ENCODE measurements around the gene FCER1G.

Gene FCER1G

GRCh38 chr1:161172349-161172748 lies 42.7 kb upstream of the FCER1G start:
- no CpG with 5 or more reads among the region's 1 CpG for WGBS (ENCODE audit: insufficient coverage)
- POLR2A ChIA-PET = no interaction called here
- H3K27ac ChIP-seq (ENCODE audit: insufficient read depth in 1 of 2, low read depth in 1 of 2, low read length in 2 of 2, poor library complexity in 1 of 2, severe bottlenecking in 2 of 2) = no peak overlapping the region
- peaks cover 18 to 67% (median 56%) of the 10 kb centered on the region in 4 experiments for H3K36me3 ChIP-seq (ENCODE audit: control insufficient read depth in 4 of 4, insufficient read depth in 4 of 4, low read length in 3 of 4)
- no peak for DNase-seq
- CTCF ChIA-PET = interaction anchor here (1.2 to 2.7 kb wide), 3 partner anchors 10 to 29 kb away, joined by 3 to 12 read pairs (median 6); no protein-coding TSS in a partner anchor
- no peak overlapping the region for H3K4me3 ChIP-seq (ENCODE audit: control insufficient read depth in 1 of 7, extremely low read depth in 1 of 7, insufficient read depth in 4 of 7, low read depth in 2 of 7, low read length in 6 of 7)
- H3K4me1 ChIP-seq (ENCODE audit: control extremely low read depth in 1 of 4, control insufficient read depth in 4 of 4, insufficient read depth in 4 of 4, low read length in 3 of 4) = peaks cover 0 to 11% (median 10%) of the 10 kb centered on the region in 4 experiments
- no peaks in the 10 kb centered on the region for H3K27me3 ChIP-seq (replicated peaks in 2 of 5; ENCODE audit: control insufficient read depth in 4 of 5, insufficient read depth in 5 of 5, low read length in 4 of 5)
- no peaks in the 10 kb centered on the region for H3K9me3 ChIP-seq (ENCODE audit: control extremely low read depth in 1 of 5, control insufficient read depth in 4 of 5, insufficient read depth in 2 of 5, low read depth in 1 of 5, low read length in 4 of 5)

DNA sequence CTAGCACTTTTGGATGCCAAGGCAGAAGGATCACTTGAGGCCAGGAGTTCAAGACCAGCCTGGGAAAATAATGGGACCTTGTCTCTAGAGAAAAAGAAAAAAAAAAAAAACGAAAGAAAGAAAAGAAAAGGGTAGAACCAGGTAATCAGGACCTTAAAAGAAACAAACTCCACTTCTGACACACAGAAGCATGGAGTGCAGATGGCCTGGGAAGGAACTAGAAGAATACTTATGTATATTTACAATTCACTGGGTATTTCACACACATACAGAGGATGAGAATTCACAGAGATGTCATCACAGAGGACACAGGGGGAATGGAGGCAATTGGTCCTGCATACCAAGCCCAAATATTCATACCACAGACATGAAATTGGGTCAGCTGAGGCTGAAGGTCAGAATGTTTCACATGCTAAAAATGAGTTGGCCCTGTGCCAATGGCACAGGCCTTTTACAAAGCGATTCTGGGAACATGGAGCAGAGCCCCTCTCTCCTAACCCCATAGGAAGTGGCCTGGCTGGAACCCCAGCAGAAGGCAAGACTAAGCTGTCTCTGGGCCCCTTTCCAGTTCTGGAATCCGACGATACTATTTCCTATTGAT lies 42.2 kb upstream of the FCER1G start:
- 79% methylated on average over 2 of the region's 4 CpGs for WGBS (ENCODE audit: insufficient coverage)
- ChIA-PET POLR2A (no interaction called here), CTCF (interaction anchor here (1.2 to 2.7 kb wide), 2 partner anchors 11 to 29 kb away, joined by 3 to 12 read pairs; no protein-coding TSS in a partner anchor)
- peak overlapping the region in 1 of 2 experiments; percentile 40 for H3K27ac ChIP-seq (ENCODE audit: insufficient read depth in 1 of 2, low read depth in 1 of 2, low read length in 2 of 2, poor library complexity in 1 of 2, severe bottlenecking in 2 of 2)
- no peak overlapping the region for H3K4me3 ChIP-seq (ENCODE audit: control insufficient read depth in 1 of 7, extremely low read depth in 1 of 7, insufficient read depth in 4 of 7, low read depth in 2 of 7, low read length in 6 of 7)
- peaks cover 18 to 67% (median 56%) of the 10 kb centered on the region in 4 experiments for H3K36me3 ChIP-seq (ENCODE audit: control insufficient read depth in 4 of 4, insufficient read depth in 4 of 4, low read length in 3 of 4)
- H3K27me3 ChIP-seq (replicated peaks in 2 of 5; ENCODE audit: control insufficient read depth in 4 of 5, insufficient read depth in 5 of 5, low read length in 4 of 5) = no peaks in the 10 kb centered on the region
- no peak for DNase-seq
- H3K9me3 ChIP-seq (ENCODE audit: control extremely low read depth in 1 of 5, control insufficient read depth in 4 of 5, insufficient read depth in 2 of 5, low read depth in 1 of 5, low read length in 4 of 5) = no peaks in the 10 kb centered on the region
- H3K4me1 ChIP-seq (ENCODE audit: control extremely low read depth in 1 of 4, control insufficient read depth in 4 of 4, insufficient read depth in 4 of 4, low read length in 3 of 4) = peaks cover 0 to 15% (median 15%) of the 10 kb centered on the region in 4 experiments

DNA sequence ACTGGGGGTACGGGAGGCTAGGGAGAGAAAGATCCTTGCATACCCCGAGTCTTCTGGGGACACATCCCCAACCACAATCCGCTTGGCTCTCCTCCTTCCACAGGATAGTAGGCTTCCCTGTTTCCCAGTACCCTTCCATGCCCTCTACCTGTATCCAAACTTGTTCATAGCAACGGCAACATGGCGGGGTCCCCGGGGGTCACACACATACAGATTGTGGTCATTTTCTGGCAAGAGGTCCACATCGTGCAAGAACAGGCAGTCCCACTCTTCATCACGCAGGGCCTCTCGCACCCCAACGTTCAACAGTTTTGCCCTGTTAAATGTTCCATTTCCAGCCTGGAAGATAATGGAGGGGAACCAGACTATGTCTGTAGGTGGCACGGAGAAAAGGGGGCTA lies 41.4 kb upstream of the FCER1G start:
- ChIA-PET POLR2A (no interaction called here), CTCF (interaction anchor here (4.1 kb wide), 1 partner anchor 8 kb away, joined by 45 read pairs; the partner anchor contains the start of gene PPOX)
- H3K36me3 ChIP-seq (ENCODE audit: control insufficient read depth in 4 of 4, insufficient read depth in 4 of 4, low read length in 3 of 4) = peaks cover 18 to 63% (median 54%) of the 10 kb centered on the region in 4 experiments
- no peak overlapping the region for H3K27ac ChIP-seq (ENCODE audit: insufficient read depth in 1 of 2, low read depth in 1 of 2, low read length in 2 of 2, poor library complexity in 1 of 2, severe bottlenecking in 2 of 2)
- no peaks in the 10 kb centered on the region for H3K27me3 ChIP-seq (replicated peaks in 2 of 5; ENCODE audit: control insufficient read depth in 4 of 5, insufficient read depth in 5 of 5, low read length in 4 of 5)
- WGBS (ENCODE audit: insufficient coverage) = 96% methylated on average over 10 of the region's 11 CpGs
- H3K4me1 ChIP-seq (ENCODE audit: control extremely low read depth in 1 of 4, control insufficient read depth in 4 of 4, insufficient read depth in 4 of 4, low read length in 3 of 4) = peaks cover 0 to 20% (median 17%) of the 10 kb centered on the region in 4 experiments
- no peak for DNase-seq
- H3K9me3 ChIP-seq (ENCODE audit: control extremely low read depth in 1 of 5, control insufficient read depth in 4 of 5, insufficient read depth in 2 of 5, low read depth in 1 of 5, low read length in 4 of 5) = no peaks in the 10 kb centered on the region
- H3K4me3 ChIP-seq (ENCODE audit: control insufficient read depth in 1 of 7, extremely low read depth in 1 of 7, insufficient read depth in 4 of 7, low read depth in 2 of 7, low read length in 6 of 7) = no peak overlapping the region

GRCh38 chr1:161174911-161175310 lies 40.2 kb upstream of the FCER1G start:
- 100% methylated on average over 6 of the region's 11 CpGs for WGBS (ENCODE audit: insufficient coverage)
- no peak overlapping the region for H3K27ac ChIP-seq (ENCODE audit: insufficient read depth in 1 of 2, low read depth in 1 of 2, low read length in 2 of 2, poor library complexity in 1 of 2, severe bottlenecking in 2 of 2)
- H3K36me3 ChIP-seq (ENCODE audit: control insufficient read depth in 4 of 4, insufficient read depth in 4 of 4, low read length in 3 of 4) = peaks cover 13 to 56% (median 45%) of the 10 kb centered on the region in 4 experiments

DNA sequence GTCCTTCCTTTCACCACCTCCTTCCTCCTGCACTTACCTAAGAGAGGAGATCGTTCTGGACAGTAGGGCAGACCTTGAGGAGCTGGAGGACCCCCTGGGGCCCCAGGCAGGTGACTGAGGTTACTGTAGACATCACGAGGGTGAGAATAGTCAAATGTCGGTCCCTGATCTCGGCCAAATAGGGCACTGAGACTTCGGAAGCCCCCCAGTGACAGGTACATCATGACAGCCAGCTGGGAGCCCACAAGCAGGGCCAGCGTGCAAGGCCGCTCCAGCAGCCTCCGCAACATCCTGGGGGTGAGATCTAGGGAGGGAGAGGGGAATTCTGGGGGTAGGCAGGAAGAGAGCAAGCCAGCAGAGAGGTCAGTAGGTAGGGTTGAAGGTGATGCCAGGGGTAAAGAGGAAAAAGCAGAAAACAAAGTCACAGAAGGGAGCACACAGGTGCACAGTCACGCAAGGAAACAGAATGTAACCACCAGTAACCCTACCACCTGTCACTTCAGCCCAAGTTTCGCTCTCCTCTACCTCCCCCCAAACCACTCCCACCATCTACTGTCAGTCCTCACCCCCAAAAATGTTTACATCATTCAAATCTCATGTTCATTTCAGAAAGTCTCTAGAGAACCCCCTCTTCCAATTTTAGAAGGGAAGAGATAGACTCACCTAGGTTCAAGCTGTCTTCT lies 39.2 kb upstream of the FCER1G start:
- no peak for DNase-seq
- H3K4me3 ChIP-seq (ENCODE audit: control insufficient read depth in 1 of 7, extremely low read depth in 1 of 7, insufficient read depth in 4 of 7, low read depth in 2 of 7, low read length in 6 of 7) = peak overlapping the region in 4 of 7 experiments; percentile 90 to 96 (median 94)
- peak overlapping the region in 1 of 2 experiments; percentile 86 for H3K27ac ChIP-seq (ENCODE audit: insufficient read depth in 1 of 2, low read depth in 1 of 2, low read length in 2 of 2, poor library complexity in 1 of 2, severe bottlenecking in 2 of 2)
- H3K36me3 ChIP-seq (ENCODE audit: control insufficient read depth in 4 of 4, insufficient read depth in 4 of 4, low read length in 3 of 4) = peaks cover 8 to 48% (median 38%) of the 10 kb centered on the region in 4 experiments
- H3K9me3 ChIP-seq (ENCODE audit: control extremely low read depth in 1 of 5, control insufficient read depth in 4 of 5, insufficient read depth in 2 of 5, low read depth in 1 of 5, low read length in 4 of 5) = no peaks in the 10 kb centered on the region
- peaks cover 0 to 20% (median 17%) of the 10 kb centered on the region in 4 experiments for H3K4me1 ChIP-seq (ENCODE audit: control extremely low read depth in 1 of 4, control insufficient read depth in 4 of 4, insufficient read depth in 4 of 4, low read length in 3 of 4)
- ChIA-PET POLR2A (interaction anchor here (1.9 kb wide), 1 partner anchor 10 kb away, joined by 12 read pairs; the partner anchor contains the start of gene PPOX), CTCF (interaction anchor here (1.2 to 4.1 kb wide), 6 partner anchors 10 to 106 kb away, joined by 3 to 45 read pairs (median 4); partner anchors contain the start of genes ARHGAP30 and PPOX)
- H3K27me3 ChIP-seq (replicated peaks in 2 of 5; ENCODE audit: control insufficient read depth in 4 of 5, insufficient read depth in 5 of 5, low read length in 4 of 5) = no peaks in the 10 kb centered on the region
- WGBS (ENCODE audit: insufficient coverage) = 96% methylated on average over 9 of the region's 10 CpGs

More at GRCh38 chr1:161174911-161175310, 40.2 kb upstream of the FCER1G start:
- no peaks in the 10 kb centered on the region for H3K9me3 ChIP-seq (ENCODE audit: control extremely low read depth in 1 of 5, control insufficient read depth in 4 of 5, insufficient read depth in 2 of 5, low read depth in 1 of 5, low read length in 4 of 5)
- H3K27me3 ChIP-seq (replicated peaks in 2 of 5; ENCODE audit: control insufficient read depth in 4 of 5, insufficient read depth in 5 of 5, low read length in 4 of 5) = no peaks in the 10 kb centered on the region
- no peak overlapping the region for H3K4me3 ChIP-seq (ENCODE audit: control insufficient read depth in 1 of 7, extremely low read depth in 1 of 7, insufficient read depth in 4 of 7, low read depth in 2 of 7, low read length in 6 of 7)
- DNase-seq = no peak
- H3K4me1 ChIP-seq (ENCODE audit: control extremely low read depth in 1 of 4, control insufficient read depth in 4 of 4, insufficient read depth in 4 of 4, low read length in 3 of 4) = peaks cover 0 to 20% (median 17%) of the 10 kb centered on the region in 4 experiments
- CTCF ChIA-PET = interaction anchor here (4.1 kb wide), 1 partner anchor 9 kb away, joined by 45 read pairs; the partner anchor contains the start of gene PPOX
- POLR2A ChIA-PET = no interaction called here

GRCh38 chr1:161176468-161177111 lies 38.5 kb upstream of the FCER1G start:
- peak overlapping the region; percentile 65 to 96 (median 94) for H3K4me3 ChIP-seq (ENCODE audit: control insufficient read depth in 1 of 7, extremely low read depth in 1 of 7, insufficient read depth in 4 of 7, low read depth in 2 of 7, low read length in 6 of 7)
- no peak for DNase-seq
- peaks cover 0 to 25% (median 17%) of the 10 kb centered on the region in 4 experiments for H3K4me1 ChIP-seq (ENCODE audit: control extremely low read depth in 1 of 4, control insufficient read depth in 4 of 4, insufficient read depth in 4 of 4, low read length in 3 of 4)
- no peaks in the 10 kb centered on the region for H3K9me3 ChIP-seq (ENCODE audit: control extremely low read depth in 1 of 5, control insufficient read depth in 4 of 5, insufficient read depth in 2 of 5, low read depth in 1 of 5, low read length in 4 of 5)
- H3K27me3 ChIP-seq (replicated peaks in 2 of 5; ENCODE audit: control insufficient read depth in 4 of 5, insufficient read depth in 5 of 5, low read length in 4 of 5) = no peaks in the 10 kb centered on the region
- ChIA-PET POLR2A (interaction anchor here (1.9 kb wide), 1 partner anchor 11 kb away, joined by 12 read pairs; the partner anchor contains the start of gene PPOX), CTCF (interaction anchor here (1.2 to 4.1 kb wide), 8 partner anchors 11 to 106 kb away, joined by 3 to 45 read pairs (median 4); partner anchors contain the start of genes ARHGAP30 and PPOX)
- peaks cover 8 to 42% (median 31%) of the 10 kb centered on the region in 4 experiments for H3K36me3 ChIP-seq (ENCODE audit: control insufficient read depth in 4 of 4, insufficient read depth in 4 of 4, low read length in 3 of 4)
- 65% methylated on average over 5 of the region's 17 CpGs for WGBS (ENCODE audit: insufficient coverage)
- peak overlapping the region; percentile 77 to 86 for H3K27ac ChIP-seq (ENCODE audit: insufficient read depth in 1 of 2, low read depth in 1 of 2, low read length in 2 of 2, poor library complexity in 1 of 2, severe bottlenecking in 2 of 2)
